OCI-M2 (cell line): ENCODE results near the gene AK1.

Experiments used
- DNase-seq: peaks from one replicate; lab custom pipeline; 2025; ENCODE audit not compliant: unreplicated experiment; lab: John Stamatoyannopoulos, UW

Gene AK1

GRCh38 chr9:127869310-127870152 lies 7.9 kb downstream of the AK1 start:
- no peak for DNase-seq

GRCh38 chr9:127868278-127868902 lies 9.1 kb downstream of the AK1 start:
- DNase-seq = no peak

DNA sequence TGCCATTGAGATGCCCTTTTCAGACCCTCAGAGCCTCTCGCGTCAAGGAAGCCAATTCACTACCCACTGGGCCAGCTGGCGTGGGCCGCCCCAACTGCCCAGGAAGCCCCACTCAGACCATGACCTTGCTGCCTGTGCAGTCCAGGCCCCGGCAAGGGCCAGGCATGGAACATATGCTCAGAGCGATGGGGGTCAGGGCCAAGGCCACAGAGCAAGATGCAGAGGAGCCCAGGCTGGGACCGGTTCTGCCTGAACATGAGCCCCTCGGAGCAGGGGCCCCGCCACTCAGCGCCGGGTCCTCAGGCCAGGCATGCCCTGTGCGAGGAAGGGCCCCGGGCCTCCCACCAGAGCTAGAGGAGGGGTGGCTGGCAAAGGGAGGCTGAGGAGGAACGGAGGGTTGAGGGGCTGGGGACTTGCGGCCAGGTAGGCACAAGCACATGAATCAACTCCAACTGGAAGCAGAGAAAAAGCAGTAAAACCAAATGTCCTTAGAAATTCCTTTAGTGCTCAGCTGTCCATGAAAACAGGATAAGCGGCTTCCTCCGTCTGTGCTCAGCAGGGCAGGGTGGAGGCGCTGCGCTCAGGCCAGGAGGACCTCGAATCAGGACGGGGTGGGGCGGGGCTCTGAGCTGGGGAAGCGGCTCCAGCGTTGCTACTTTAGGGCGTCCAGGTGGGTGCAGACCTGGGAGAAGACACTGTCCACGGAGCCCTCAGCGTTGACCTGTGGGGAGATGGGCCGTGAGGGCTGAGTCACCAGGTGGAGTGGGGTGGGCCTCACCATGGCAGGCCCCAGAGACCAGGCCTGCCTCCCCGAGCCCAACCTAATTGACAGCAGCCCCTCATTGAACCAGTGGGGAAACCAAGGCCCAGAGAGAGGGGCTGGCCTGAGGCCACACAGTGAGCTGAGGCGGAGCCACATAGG lies 9.9 kb downstream of the AK1 start:
- no peak for DNase-seq

- DNase-seq = no peak
Observed at GRCh38 chr9:127866535-127866934, 10.9 kb downstream of the AK1 start.

DNA sequence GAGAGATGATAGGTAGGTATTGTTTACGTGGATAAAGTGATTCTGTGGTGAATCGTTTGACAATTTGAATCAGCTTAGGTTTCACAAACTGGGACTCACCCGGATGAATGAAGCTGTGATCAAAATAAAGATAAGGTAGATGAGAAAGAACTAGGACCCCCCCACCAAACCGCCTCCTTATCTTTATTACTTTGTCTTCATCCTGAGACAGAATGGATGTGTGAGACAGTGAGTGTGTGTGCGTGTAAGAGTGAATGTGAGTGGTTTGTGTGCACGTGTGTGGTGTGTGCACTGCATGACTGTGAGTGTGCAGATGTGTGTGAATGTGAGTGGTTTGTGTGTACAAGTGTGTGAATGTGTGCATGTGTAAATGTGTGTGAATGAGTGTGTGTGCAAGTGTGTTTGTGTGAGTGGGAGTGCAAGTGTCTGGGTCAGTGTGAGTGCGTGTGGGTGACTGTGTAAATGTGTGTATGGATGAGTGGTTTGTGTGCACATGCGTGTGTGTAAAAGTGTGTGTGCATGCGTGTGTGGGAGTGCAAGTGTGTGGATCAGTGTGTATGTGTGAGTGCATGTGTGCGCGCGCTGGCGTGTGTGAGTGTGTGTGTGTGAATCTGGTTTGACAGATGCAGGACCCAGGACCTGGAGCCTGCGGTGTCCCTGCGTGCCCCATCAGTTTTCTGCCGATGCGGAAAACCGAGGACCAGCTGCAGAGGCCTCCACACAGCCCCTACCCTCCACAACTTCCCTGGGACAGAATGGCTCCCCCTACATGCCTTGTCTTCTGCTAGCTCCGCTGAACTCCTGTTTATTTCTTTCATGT lies 11.6 kb downstream of the AK1 start:
- no peak for DNase-seq

DNA sequence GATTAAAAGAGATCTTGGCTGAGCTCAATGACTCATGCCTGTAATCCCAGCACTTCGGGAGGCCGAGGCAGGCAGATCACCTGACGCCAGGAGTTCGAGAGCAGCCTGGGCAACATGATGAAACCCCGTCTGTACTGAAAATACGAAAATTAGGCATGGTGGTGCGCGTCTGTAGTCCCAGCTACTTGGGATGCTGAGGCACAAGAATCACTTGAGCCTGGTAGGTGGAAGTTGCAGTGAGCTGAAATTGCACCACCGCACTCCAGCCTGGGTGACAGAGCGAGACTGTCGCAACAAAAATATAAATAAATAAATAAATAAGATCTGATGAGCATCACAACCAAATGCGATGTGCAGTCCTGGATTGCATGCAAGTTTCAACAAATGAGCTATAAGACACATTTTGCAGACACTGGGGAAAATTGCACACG lies 14.3 kb downstream of the AK1 start:
- DNase-seq = no peak

DNA sequence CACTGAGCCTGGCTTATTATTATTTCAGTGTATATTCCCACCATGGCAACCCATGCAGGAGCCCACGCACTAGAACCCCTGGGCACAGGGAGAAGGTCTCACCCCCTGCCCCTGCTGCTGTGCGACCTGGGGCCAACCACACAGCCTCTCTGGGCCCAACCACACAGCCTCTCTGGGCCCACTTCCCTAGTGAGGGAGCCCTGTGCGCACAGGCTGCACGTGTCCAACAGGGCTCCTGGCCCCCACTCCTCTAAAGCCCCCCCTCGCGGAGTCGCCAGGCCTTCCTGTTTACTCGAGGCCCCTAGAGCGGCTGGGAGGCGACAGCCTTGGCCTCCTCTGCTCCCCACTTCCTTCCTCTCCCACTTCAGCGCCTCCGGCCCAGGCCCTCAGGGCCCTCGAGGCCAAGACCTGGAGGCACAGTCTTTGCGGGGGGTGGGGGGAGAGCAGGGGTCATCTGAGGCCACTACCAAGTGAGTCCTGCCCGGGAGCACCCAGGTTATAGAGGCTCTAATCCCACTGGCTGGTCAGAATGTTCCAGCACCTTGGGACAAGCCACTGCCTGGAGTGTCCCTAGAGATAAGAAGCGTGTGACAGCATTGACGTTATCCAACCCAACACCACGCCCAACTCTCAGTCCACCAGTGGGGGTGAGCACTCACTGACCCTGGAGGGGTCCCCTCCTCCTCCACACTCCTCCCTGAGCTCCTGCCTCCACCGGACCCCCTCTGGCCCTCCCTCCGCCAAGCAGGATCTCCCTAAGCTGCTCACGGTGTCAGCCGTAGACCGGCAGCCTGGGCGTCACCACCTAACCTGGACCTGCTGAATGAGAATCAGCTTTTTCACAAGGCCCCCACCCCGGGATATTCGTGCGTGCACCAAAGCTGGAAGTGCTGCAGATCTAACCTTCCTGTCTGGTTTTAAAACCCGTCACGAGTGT lies 15.1 kb downstream of the AK1 start:
- peak; percentile 85 for DNase-seq

DNA sequence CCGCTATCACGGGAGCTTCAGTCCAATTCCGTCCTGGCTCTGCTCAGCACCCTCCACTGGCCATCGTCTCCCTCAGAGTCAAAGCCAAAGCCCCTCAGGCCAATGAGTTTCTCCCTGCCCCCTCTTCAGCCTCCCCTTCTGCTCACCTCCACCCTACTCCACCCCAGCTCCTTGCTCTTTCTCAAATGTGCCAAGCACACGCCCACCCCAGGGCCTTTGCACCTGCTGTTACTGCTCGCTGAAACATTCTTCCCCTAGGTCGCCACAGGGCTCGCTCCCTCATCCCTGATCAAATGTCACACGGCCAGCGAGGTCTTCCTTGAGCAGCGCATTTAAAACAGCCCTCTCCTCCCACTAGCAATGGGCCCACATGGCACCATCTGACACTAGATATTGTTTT lies 16.7 kb downstream of the AK1 start:
- DNase-seq = no peak

GRCh38 chr9:127860260-127860659 lies 17.2 kb downstream of the AK1 start:
- DNase-seq = no peak

- no peak for DNase-seq
Observed at GRCh38 chr9:127858041-127858512, 19.4 kb downstream of the AK1 start.

- no peak for DNase-seq
Observed at GRCh38 chr9:127857278-127857677, 20.2 kb downstream of the AK1 start.

GRCh38 chr9:127856729-127857116 lies 20.8 kb downstream of the AK1 start:
- no peak for DNase-seq

- no peak for DNase-seq
Observed at GRCh38 chr9:127856094-127856728, 21.3 kb downstream of the AK1 start.

DNA sequence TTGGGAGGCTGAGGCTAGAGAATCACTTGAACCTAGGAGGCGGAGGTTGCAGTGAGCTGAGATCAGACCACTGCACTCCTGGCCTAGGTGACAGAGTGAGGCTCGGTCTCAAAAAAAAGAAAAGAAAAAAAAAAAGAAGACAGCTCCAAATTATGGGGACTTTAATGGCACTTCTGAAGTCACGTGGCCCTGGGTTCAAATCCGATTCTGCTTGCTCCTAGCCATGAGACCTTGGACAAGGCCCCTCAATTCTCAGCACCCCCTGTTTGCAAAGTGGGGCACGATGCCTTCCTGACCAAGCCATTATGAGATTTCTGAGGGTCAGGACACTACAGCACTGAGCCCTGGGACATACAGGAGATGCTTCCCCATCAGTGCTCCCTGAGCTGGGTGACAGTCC lies 22.0 kb downstream of the AK1 start:
- DNase-seq = no peak

- no peak for DNase-seq
Observed at GRCh38 chr9:127854960-127855359, 22.5 kb downstream of the AK1 start.

DNA sequence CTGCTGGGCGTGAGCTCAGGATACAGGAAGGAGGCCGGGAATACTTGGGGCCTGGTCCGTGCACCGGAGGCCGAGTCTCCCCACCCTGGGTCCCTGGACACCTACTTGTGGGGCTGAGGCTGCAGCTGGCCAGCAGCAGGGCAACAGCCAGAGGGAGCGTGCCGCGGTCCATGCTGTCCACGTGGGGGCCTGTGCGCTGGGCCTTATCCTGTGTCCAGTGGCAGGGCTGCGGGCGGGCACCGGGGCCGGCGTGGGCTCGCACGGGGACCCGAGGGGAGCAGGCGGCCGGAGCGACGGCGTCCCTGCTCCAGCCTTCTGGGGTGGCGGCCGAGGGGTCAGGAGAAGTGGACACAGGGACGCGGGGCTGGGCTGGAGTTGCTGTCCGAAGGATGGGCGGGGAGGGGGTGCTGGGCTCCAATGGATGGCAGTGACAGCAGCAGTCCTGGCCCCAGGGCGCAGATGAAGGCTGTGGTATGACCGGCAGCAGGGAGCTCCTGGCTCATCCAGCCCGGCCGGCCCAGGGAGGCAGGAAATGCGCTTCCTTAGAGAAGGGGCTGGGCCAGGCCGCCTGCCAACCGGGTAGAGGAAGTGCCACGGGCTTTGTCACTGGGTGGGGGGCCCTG lies 23.2 kb downstream of the AK1 start, which contains the start of gene ENG:
ENG (minus strand) TSS at position 475 of the 623 bp plus-strand sequence; CDS start at position 172, 303 bp downstream.
- DNase-seq = no peak

- no peak for DNase-seq
Observed at GRCh38 chr9:127853312-127854183, 23.9 kb downstream of the AK1 start.
